Measurements from ENCODE around the gene RABL6. TPM values are rescaled to one million over a fixed set of nuclear protein-coding genes. Genes with fewer than 3 reads are reported as not detected.

The RABL6 gene
- total and polyA plus RNA-seq, 4 donors = 31.3 to 76.1 (median 49.6) TPM

DNA sequence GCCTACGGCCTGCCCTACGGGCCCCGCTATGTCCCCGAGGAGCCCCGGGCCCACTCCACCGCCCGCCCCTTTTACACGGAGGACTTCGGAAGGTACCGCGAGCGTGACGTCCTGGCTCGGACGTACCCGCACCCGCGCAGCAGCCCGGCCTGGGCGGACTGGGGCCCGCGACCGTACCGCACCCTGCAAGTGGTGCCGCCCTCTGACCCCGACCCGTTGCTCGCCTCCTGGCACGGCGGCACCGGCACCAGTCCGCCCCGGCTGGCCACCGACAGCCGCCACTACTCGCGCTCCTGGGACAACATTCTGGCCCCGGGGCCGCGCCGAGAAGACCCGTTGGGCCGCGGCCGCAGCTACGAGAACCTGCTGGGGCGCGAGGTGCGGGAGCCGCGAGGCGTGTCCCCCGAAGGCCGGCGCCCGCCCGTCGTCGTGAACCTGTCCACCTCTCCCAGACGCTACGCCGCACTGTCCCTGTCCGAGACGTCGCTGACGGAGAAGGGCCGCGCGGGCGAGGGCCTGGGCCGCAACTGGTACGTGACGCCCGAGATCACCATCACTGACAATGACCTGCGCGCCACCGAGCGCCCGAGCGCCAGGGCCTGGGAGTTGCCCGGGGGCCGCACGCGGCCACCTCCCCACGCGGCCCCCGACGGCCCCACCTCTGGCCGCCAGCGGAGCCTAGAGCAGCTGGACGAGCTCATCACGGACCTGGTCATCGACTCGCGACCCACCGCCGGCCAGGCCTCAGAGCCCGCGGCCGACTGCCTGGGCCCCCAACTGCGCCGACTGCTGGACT is 37.9 kb downstream of the RABL6 start:
- Histone ChIP-seq H3K36me3 (ENCODE audit: control insufficient read depth in 1 of 2, insufficient read depth in 2 of 2, low read length in 1 of 2) (no peaks in the 10 kb centered on the region), H3K4me3 (ENCODE audit: low read length in 2 of 2) (no peak overlapping the region), H3K27me3 (ENCODE audit: control insufficient read depth in 1 of 2, insufficient read depth in 2 of 2, low read length in 1 of 2) (no peaks in the 10 kb centered on the region), H3K27ac (ENCODE audit: low read depth in 1 of 2, low read length in 2 of 2) (no peak overlapping the region), H3K9me3 (ENCODE audit: control insufficient read depth, low read length) (no peaks in the 10 kb centered on the region), H3K4me1 (ENCODE audit: control insufficient read depth in 1 of 2, insufficient read depth in 2 of 2, low read length in 2 of 2) (no peaks in the 10 kb centered on the region)
- DNase-seq (no peak), ATAC-seq (ENCODE audit: low FRiP score) (no peak)
- WGBS, 2 donors = 43 to 46% methylated on average over 87 to 102 of the region's 102 CpGs
- intact Hi-C loops (cut with DNase I) = loop anchor here in 1 of 2 donors (5.0 to 10.0 kb wide), 2 partner anchors 42 to 149 kb away; partner anchors contain the start of genes CLIC3, PAXX and TRAF2

GRCh38 chr9:136846376-136847087 is 38.8 kb downstream of the RABL6 start:
- DNase-seq = no peak
- Histone ChIP-seq H3K4me3 (ENCODE audit: low read length in 2 of 2) (no peak overlapping the region), H3K27ac (ENCODE audit: low read depth in 1 of 2, low read length in 2 of 2) (no peak overlapping the region), H3K27me3 (ENCODE audit: control insufficient read depth in 1 of 2, insufficient read depth in 2 of 2, low read length in 1 of 2) (no peaks in the 10 kb centered on the region), H3K9me3 (ENCODE audit: control insufficient read depth, low read length) (no peaks in the 10 kb centered on the region), H3K36me3 (ENCODE audit: control insufficient read depth in 1 of 2, insufficient read depth in 2 of 2, low read length in 1 of 2) (no peaks in the 10 kb centered on the region), H3K4me1 (ENCODE audit: control insufficient read depth in 1 of 2, insufficient read depth in 2 of 2, low read length in 2 of 2) (no peaks in the 10 kb centered on the region)
- intact Hi-C loops (cut with DNase I) = loop anchor here in 1 of 2 donors (5.0 to 10.0 kb wide), 2 partner anchors 41 to 148 kb away; partner anchors contain the start of genes CLIC3, PAXX and TRAF2
- no peak for ATAC-seq (ENCODE audit: low FRiP score)
- WGBS, 2 donors = 12 to 13% methylated on average over 79 to 98 of the region's 98 CpGs

- WGBS, 2 donors = 4 to 10% methylated on average over 46 to 75 of the region's 75 CpGs
- Histone ChIP-seq H3K4me3 (ENCODE audit: low read length in 2 of 2) (peak overlapping the region; percentile 52 to 80), H3K36me3 (ENCODE audit: control insufficient read depth in 1 of 2, insufficient read depth in 2 of 2, low read length in 1 of 2) (no peaks in the 10 kb centered on the region), H3K4me1 (ENCODE audit: control insufficient read depth in 1 of 2, insufficient read depth in 2 of 2, low read length in 2 of 2) (no peaks in the 10 kb centered on the region), H3K27ac (ENCODE audit: low read depth in 1 of 2, low read length in 2 of 2) (no peak overlapping the region), H3K9me3 (ENCODE audit: control insufficient read depth, low read length) (no peaks in the 10 kb centered on the region), H3K27me3 (ENCODE audit: control insufficient read depth in 1 of 2, insufficient read depth in 2 of 2, low read length in 1 of 2) (no peaks in the 10 kb centered on the region)
- peak in 1 of 2 donors; percentile 80 for DNase-seq
- intact Hi-C loops (cut with DNase I) = loop anchor here in 1 of 2 donors (5.0 to 10.0 kb wide), 2 partner anchors 40 to 148 kb away; partner anchors contain the start of genes CLIC3, PAXX and TRAF2
- ATAC-seq (ENCODE audit: low FRiP score) = peak; percentile 3
Measured at GRCh38 chr9:136847088-136847825, 39.5 kb downstream of the RABL6 start.

GRCh38 chr9:136847826-136848392 is 40.2 kb downstream of the RABL6 start:
- no peaks in the 10 kb centered on the region for H3K4me1 ChIP-seq (ENCODE audit: control insufficient read depth in 1 of 2, insufficient read depth in 2 of 2, low read length in 2 of 2)
- H3K4me3 ChIP-seq (ENCODE audit: low read length in 2 of 2) = peak overlapping the region; percentile 52 to 80
- 0% methylated on average over 37 to 48 of the region's 48 CpGs for WGBS, 2 donors
- DNase-seq (peak; percentile 95), ATAC-seq (ENCODE audit: low FRiP score) (peak; percentile 34)
- H3K36me3 ChIP-seq (ENCODE audit: control insufficient read depth in 1 of 2, insufficient read depth in 2 of 2, low read length in 1 of 2) = no peaks in the 10 kb centered on the region
- intact Hi-C loops (cut with DNase I) = loop anchor here (2.0 to 10.0 kb wide), 3 partner anchors 39 to 147 kb away; partner anchors contain the start of genes TRAF2 (in 2 of the 2), CLIC3 (in 1 of the 2) and PAXX (in 1 of the 2)
- no peaks in the 10 kb centered on the region for H3K27me3 ChIP-seq (ENCODE audit: control insufficient read depth in 1 of 2, insufficient read depth in 2 of 2, low read length in 1 of 2)
- H3K9me3 ChIP-seq (ENCODE audit: control insufficient read depth, low read length) = no peaks in the 10 kb centered on the region
- no peak overlapping the region for H3K27ac ChIP-seq (ENCODE audit: low read depth in 1 of 2, low read length in 2 of 2)

DNA sequence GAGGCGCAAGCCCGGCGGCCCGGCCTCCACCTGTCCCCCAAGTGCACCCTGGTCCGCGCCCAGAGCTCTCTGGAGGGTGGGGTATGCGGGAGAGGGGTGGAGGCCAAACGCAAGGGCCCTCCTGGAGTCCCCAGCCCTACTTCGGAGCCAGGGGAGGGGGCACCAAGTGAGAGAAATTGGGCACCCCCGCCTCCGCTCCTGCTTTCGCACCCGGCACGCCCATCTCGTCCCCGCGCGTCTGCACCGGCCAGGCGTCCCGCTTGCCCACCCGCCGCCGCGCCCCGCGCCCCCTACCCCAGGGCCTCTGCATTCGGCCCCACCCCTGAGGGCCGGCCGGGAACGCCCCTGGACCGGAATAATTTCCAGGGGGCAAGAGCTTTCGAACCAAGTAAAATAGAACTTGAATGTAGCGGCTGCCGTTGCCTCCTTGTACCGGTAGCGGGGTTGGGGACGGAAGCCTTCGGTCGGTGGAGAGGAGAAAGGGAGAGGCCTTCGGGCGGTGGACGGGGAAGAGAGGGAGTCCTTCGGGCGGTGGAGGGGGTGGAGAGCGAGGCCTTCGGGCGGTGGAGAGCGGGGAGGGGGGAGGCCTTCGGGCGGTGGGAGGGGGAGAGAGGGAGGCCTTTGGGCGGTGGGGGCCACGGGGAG is 40.8 kb downstream of the RABL6 start:
- Histone ChIP-seq H3K4me1 (ENCODE audit: control insufficient read depth in 1 of 2, insufficient read depth in 2 of 2, low read length in 2 of 2) (no peaks in the 10 kb centered on the region), H3K27me3 (ENCODE audit: control insufficient read depth in 1 of 2, insufficient read depth in 2 of 2, low read length in 1 of 2) (no peaks in the 10 kb centered on the region), H3K4me3 (ENCODE audit: low read length in 2 of 2) (peak overlapping the region; percentile 52 to 80), H3K9me3 (ENCODE audit: control insufficient read depth, low read length) (no peaks in the 10 kb centered on the region), H3K27ac (ENCODE audit: low read depth in 1 of 2, low read length in 2 of 2) (peak overlapping the region in 1 of 2 donors; percentile 53), H3K36me3 (ENCODE audit: control insufficient read depth in 1 of 2, insufficient read depth in 2 of 2, low read length in 1 of 2) (no peaks in the 10 kb centered on the region)
- intact Hi-C loops (cut with DNase I) = loop anchor here (2.0 to 10.0 kb wide), 3 partner anchors 38 to 146 kb away; partner anchors contain the start of genes TRAF2 (in 2 of the 2), CLIC3 (in 1 of the 2) and PAXX (in 1 of the 2)
- DNase-seq (no peak), ATAC-seq (ENCODE audit: low FRiP score) (peak; percentile 30)
- WGBS, 2 donors = 1% methylated on average over 36 to 52 of the region's 53 CpGs

DNA sequence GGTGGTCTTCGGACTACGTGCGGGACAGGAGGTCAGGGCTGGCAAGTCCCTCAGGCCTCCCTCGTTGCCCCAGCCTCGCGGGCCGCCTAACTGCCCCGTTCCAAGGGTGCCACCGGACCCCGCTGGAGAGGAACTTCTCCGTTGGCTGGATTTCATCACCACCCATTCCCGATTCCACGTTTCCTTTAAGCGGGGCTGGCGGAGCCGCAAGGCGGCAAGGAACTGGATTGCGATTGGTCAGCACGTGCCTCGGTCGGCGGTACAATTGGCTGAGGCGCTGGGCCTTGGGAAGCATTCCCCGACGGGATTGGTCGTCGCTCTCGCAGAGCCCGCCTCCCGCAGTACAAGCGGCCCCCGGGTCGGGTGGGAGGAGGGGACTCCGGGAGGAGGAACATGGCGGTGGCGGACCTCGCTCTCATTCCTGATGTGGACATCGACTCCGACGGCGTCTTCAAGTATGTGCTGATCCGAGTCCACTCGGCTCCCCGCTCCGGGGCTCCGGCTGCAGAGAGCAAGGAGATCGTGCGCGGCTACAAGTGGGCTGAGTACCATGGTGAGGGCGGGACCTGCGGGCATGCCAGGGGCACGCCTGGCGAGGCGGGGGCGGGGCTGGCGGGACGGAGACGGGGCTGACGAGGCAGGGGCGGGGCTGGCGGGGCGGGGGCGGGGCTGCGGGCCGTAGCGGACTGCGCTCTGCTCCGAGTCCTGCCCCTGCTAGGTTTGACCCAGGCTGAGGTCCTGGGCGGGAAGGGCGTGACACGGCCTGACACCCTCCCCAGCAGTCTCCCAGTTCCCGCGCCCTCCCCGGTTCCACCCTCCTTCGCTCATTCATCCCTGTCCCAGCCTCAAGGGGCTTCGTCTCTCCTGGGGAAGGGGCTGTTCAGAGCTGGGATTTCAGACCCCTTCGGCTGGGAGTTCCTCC is 41.6 kb downstream of the RABL6 start, which contains the start of gene PHPT1:
Gene PHPT1, plus strand, starts transcription at position 372 of the 922 bp plus-strand sequence. Its CDS starts 22 bp downstream, at position 394.
- 0 to 1% methylated on average over 62 to 77 of the region's 77 CpGs for WGBS, 2 donors
- no peaks in the 10 kb centered on the region for H3K9me3 ChIP-seq (ENCODE audit: control insufficient read depth, low read length)
- peak; percentile 95 for ATAC-seq (ENCODE audit: low FRiP score)
- H3K36me3 ChIP-seq (ENCODE audit: control insufficient read depth in 1 of 2, insufficient read depth in 2 of 2, low read length in 1 of 2) = no peaks in the 10 kb centered on the region
- peak within 1 kb of the TSS; percentile 52 to 83 for H3K4me3 ChIP-seq (ENCODE audit: low read length in 2 of 2)
- H3K27me3 ChIP-seq (ENCODE audit: control insufficient read depth in 1 of 2, insufficient read depth in 2 of 2, low read length in 1 of 2) = no peaks in the 10 kb centered on the region
- peak within 1 kb of the TSS in 1 of 2 donors; percentile 88 for H3K27ac ChIP-seq (ENCODE audit: low read depth in 1 of 2, low read length in 2 of 2)
- intact Hi-C loops (cut with DNase I) = loop anchor here (2.0 to 10.0 kb wide), 3 partner anchors 38 to 146 kb away; partner anchors contain the start of genes TRAF2 (in 2 of the 2), CLIC3 (in 1 of the 2) and PAXX (in 1 of the 2)
- DNase-seq = peak; percentile 99
- H3K4me1 ChIP-seq (ENCODE audit: control insufficient read depth in 1 of 2, insufficient read depth in 2 of 2, low read length in 2 of 2) = no peaks in the 10 kb centered on the region
